ENCODE results near the gene LAMTOR4.
"Not testable (repeated sequence)": the region's sequence is repeated elsewhere in the genome, so short reads cannot be mapped to it uniquely, and the experiment has no call there.

The LAMTOR4 gene

GRCh38 chr7:100127866-100128636, 20.7 kb upstream of the LAMTOR4 start:
- TF ChIP-seq, protein P1, sequence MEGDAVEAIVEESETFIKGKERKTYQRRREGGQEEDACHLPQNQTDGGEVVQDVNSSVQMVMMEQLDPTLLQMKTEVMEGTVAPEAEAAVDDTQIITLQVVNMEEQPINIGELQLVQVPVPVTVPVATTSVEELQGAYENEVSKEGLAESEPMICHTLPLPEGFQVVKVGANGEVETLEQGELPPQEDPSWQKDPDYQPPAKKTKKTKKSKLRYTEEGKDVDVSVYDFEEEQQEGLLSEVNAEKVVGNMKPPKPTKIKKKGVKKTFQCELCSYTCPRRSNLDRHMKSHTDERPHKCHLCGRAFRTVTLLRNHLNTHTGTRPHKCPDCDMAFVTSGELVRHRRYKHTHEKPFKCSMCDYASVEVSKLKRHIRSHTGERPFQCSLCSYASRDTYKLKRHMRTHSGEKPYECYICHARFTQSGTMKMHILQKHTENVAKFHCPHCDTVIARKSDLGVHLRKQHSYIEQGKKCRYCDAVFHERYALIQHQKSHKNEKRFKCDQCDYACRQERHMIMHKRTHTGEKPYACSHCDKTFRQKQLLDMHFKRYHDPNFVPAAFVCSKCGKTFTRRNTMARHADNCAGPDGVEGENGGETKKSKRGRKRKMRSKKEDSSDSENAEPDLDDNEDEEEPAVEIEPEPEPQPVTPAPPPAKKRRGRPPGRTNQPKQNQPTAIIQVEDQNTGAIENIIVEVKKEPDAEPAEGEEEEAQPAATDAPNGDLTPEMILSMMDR (IDR thresholded peaks at IDR 0.05; ENCODE audit: control insufficient read depth, insufficient read depth, low read depth, low read length, missing control alignments), result no peak
- peak overlapping the region; percentile 91 for H3K4me3 ChIP-seq (ENCODE audit: control insufficient read depth, low read depth, low read length)
- no peak for DNase-seq (ENCODE audit: low read depth)

- TF ChIP-seq, protein P1 (IDR thresholded peaks at IDR 0.05; ENCODE audit: control insufficient read depth, insufficient read depth, low read depth, low read length, missing control alignments), result no peak
- DNase-seq (ENCODE audit: low read depth), result no peak
- H3K4me3 ChIP-seq (ENCODE audit: control insufficient read depth, low read depth, low read length), result no peak overlapping the region
Measured at GRCh38 chr7:100128637-100128963, 20.1 kb upstream of the LAMTOR4 start.

DNA sequence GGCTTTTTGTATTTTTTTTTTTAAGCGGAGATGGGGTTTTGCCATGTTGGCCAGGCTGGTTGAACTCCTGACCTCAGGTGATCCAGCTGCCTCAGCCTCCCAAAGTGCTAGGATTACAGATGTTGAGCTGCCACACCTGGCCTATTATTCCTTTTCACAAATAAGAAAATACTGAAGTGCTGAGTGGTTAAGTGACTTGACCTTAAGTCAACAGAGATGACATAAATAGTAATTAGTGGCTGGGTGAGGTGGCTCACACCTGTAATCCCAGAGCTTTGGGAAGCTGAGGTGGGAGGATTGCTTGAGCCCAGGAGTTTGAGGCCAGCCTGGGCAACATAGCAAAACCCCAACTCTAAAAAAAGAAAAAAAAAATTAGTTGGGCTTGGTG, 18.5 kb upstream of the LAMTOR4 start:
- not testable (repeated sequence) for H3K4me3 ChIP-seq (ENCODE audit: control insufficient read depth, low read depth, low read length); DNase-seq (ENCODE audit: low read depth)

DNA sequence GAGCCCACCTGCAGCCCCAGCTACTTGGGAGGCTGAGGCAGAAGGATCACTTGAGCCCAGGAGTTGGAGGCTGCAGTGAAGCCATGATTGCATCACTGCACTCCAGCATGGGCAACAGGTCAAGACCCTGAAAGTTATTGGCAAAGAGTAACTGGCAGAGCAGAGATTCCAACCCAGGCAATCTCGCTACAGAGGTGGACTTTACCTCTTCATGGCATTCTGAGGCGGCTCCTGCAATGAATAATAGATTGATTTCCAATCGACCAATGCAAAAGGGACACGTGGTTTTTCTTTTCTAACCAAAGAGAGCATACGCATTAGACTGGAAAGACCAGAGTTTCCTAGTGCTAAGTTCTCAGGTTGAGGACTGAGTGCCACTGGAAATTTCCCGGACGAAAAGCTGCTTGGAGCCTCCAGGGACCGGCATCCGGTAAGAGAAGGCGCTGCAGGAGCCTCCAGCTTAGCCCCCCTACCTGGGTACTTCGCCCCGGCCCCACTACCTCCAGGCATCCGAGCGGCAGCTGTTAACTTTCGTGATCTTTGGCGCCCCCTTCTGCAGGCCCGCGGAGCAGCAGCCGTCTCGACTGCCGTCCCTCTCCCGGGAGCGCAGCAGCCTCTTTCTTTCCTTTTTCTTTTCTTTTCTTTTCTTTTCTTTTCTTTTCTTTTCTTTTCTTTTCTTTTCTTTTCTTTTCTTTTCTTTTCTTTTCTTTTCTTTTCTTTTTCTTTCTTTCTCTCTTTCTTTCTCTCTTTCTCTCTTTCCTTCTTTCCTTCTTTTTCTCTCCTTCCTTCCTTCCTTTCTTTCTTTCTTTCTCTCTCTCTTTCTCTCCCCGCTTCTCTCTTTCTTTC, 17.9 kb upstream of the LAMTOR4 start:
- peak overlapping the region; percentile 25 for H3K4me3 ChIP-seq (ENCODE audit: control insufficient read depth, low read depth, low read length)

GRCh38 chr7:100132126-100132525, 16.6 kb upstream of the LAMTOR4 start:
- no peak overlapping the region for H3K4me3 ChIP-seq (ENCODE audit: control insufficient read depth, low read depth, low read length)
- TF ChIP-seq, protein P1 (IDR thresholded peaks at IDR 0.05; ENCODE audit: control insufficient read depth, insufficient read depth, low read depth, low read length, missing control alignments), result no peak
- DNase-seq (ENCODE audit: low read depth), result no peak

More for the DNA sequence above, 17.9 kb upstream of the LAMTOR4 start:
- TF ChIP-seq, protein P1 (IDR thresholded peaks at IDR 0.05; ENCODE audit: control insufficient read depth, insufficient read depth, low read depth, low read length, missing control alignments), result peak; percentile 84
- no peak for DNase-seq (ENCODE audit: low read depth)

- TF ChIP-seq, protein P1 (IDR thresholded peaks at IDR 0.05; ENCODE audit: control insufficient read depth, insufficient read depth, low read depth, low read length, missing control alignments), result peak; percentile 94
- no peak overlapping the region for H3K4me3 ChIP-seq (ENCODE audit: control insufficient read depth, low read depth, low read length)
- no peak for DNase-seq (ENCODE audit: low read depth)
Measured at GRCh38 chr7:100132697-100133151, 16.0 kb upstream of the LAMTOR4 start.
